Stomach (tissue), 9 donors: ENCODE data around the gene ZNF683. TPM values are rescaled to one million over a fixed set of nuclear protein-coding genes. Genes with fewer than 3 reads are reported as not detected.

Source experiments
- DNase-seq, 2 donors: peaks; one replicate each; pipeline versions ENCODE4 v3.0.0 to v3.0.0-alpha.2; 2013 to 2019
- H3K27ac ChIP-seq, 5 donors: fragments of 200-600 bp in 4 of 5; sonication (generic) in 4 of 5; one replicate each; pipeline ENCODE4 v1.5.1; 2013 to 2019; ENCODE audit warnings: mild to moderate bottlenecking in 1 of 5, moderate library complexity in 1 of 5
- H3K27me3 ChIP-seq, 3 donors: fragments of 200-600 bp; sonication (generic); one replicate each; pipeline ENCODE4 v1.5.1; 2017 to 2019; ENCODE audit warnings: mixed run types in 1 of 3
- H3K36me3 ChIP-seq, 4 donors: fragments of 200-600 bp; sonication (generic); 1 replicate in 3 of 4; 2 replicates in 1 of 4; pipeline ENCODE4 v1.5.1; 2016 to 2019
- H3K4me1 ChIP-seq, 4 donors: fragments of 200-600 bp; sonication (generic); one replicate each; pipeline ENCODE4 v1.5.1; 2016 to 2019
- H3K4me3 ChIP-seq, 4 donors: fragments of 200-600 bp; sonication (generic) in 3 of 4; one replicate each; pipeline ENCODE4 v1.5.1; 2016 to 2019; ENCODE audit warnings: mild to moderate bottlenecking in 1 of 4
- H3K9me3 ChIP-seq, 4 donors: fragments of 200-600 bp; sonication (generic); one replicate each; pipeline ENCODE4 v1.5.1; 2016 to 2019
- CTCF ChIP-seq, 7 experiments: fragments of 450-650 bp in 4 of 7; fragments of 200-600 bp in 3 of 7; sonication (generic) in 3 of 7; IDR thresholded peaks; one replicate each; pipeline ENCODE4 v1.5.1; 2016 to 2019; ENCODE audit warnings: antibody characterized with exemption in 7 of 7, control low read depth in 2 of 7, mild to moderate bottlenecking in 1 of 7
- EP300 ChIP-seq: sonication (generic); formaldehyde crosslinking; IDR thresholded peaks from one replicate; pipeline ENCODE4 v1.6.1; 2017; ENCODE audit warnings: antibody characterized with exemption
- POLR2A ChIP-seq, 4 donors: fragments of 450-650 bp; IDR thresholded peaks; one replicate each; pipeline ENCODE4 v1.6.1; 2016; ENCODE audit warnings: antibody characterized with exemption in 4 of 4, control low read depth in 2 of 4, mild to moderate bottlenecking in 1 of 4, moderate library complexity in 1 of 4
- POLR2AphosphoS5 ChIP-seq, 3 donors: sonication (generic); formaldehyde crosslinking; IDR thresholded peaks; one replicate each; pipeline ENCODE4 v1.6.1; 2016; ENCODE audit warnings: antibody characterized with exemption in 3 of 3
- WGBS, 5 donors: extraction: QIAGEN DNeasy Blood & Tissue Kit in 3 of 5; methylation state at CpG; one replicate each; pipeline versions ENCODE4 v1.1.5 to v1.1.7; 2013 to 2018; 5-methylcytosine and 5-hydroxymethylcytosine counted together
- intact Hi-C: fragments of 100-400 bp; cut with DNase I; formaldehyde crosslinking; loops from one replicate; pipeline ENCODE4 v1.15.1; 2023; ENCODE audit warnings: low total_unique reads
- polyA plus RNA-seq, 3 donors: library from polyadenylated mRNA; stranded (reverse); fragments of 200-250 nt; gene quantifications; one replicate each; pipeline ENCODE4 v1.2.3, GENCODE V29; 2013
- total RNA-seq, 5 donors: library from RNA; depleted of rRNA; stranded (reverse); fragments of >200 nt; gene quantifications; one replicate each; pipeline versions ENCODE4 v1.1.0 to v1.2.3, GENCODE V29; 2014 to 2016
- donor health status: healthy with polysubstance abuse.
- donor health status: Bipolar disorder and iron deficiency.
- donor health status: healthy.

The ZNF683 gene
- total and polyA plus RNA-seq, 8 donors, result 0.25 to 3.6 (median 0.90) TPM; not detected in 4

DNA sequence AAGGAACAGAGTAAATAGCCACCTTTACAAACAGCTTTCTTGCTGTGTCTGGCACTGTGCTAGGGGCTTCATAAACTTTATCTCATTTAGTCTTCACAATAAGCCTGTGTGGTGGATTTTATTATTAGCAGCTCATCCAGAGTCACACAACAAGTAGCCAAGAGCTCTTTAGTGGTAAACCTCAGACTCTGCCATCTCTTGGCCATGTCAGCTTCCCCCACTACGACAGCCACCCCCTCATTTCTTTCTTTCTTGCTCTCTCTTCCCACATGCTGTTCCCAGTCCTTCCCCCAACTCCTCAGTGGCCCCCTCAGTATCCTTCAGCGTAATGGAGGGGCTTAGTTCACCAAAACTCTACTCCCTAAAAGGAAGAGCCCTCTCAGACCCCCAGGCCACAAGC lies 1.2 kb upstream of the ZNF683 start:
- Histone ChIP-seq H3K27ac (no peak overlapping the region), H3K36me3 (no peaks in the 10 kb centered on the region), H3K4me1 (peaks cover 0 to 8% (median 4%) of the 10 kb centered on the region in 4 donors), H3K27me3 (peaks cover 0 to 29% (median 0%) of the 10 kb centered on the region in 3 donors), H3K4me3 (no peak overlapping the region), H3K9me3 (no peaks in the 10 kb centered on the region)
- intact Hi-C loops, result no loop called here
- no peak for DNase-seq
- no peak for TF ChIP-seq CTCF (IDR thresholded peaks at IDR 0.05)
- no peak for TF ChIP-seq POLR2AphosphoS5 (IDR thresholded peaks at IDR 0.05)
- no peak for TF ChIP-seq POLR2A (IDR thresholded peaks at IDR 0.05)
- no peak for TF ChIP-seq EP300
- 39 to 54% (median 47%) methylated on average over 2 of the region's 2 CpGs for WGBS, 5 donors

- Histone ChIP-seq H3K27me3 (peaks cover 0 to 32% (median 0%) of the 10 kb centered on the region in 3 donors), H3K4me1 (peaks cover 0 to 5% (median 4%) of the 10 kb centered on the region in 4 donors), H3K4me3 (no peak overlapping the region), H3K36me3 (no peaks in the 10 kb centered on the region), H3K9me3 (no peaks in the 10 kb centered on the region), H3K27ac (no peak overlapping the region)
- intact Hi-C loops, result no loop called here
- no peak for DNase-seq
- TF ChIP-seq CTCF (IDR thresholded peaks at IDR 0.05) (no peak), POLR2A (IDR thresholded peaks at IDR 0.05) (no peak), POLR2AphosphoS5 (IDR thresholded peaks at IDR 0.05) (no peak), EP300 (no peak)
- WGBS, 5 donors, result 51 to 72% (median 67%) methylated on average over 4 of the region's 4 CpGs
Observed at GRCh38 chr1:26373281-26373680, 731 bp upstream of the ZNF683 start.

- Histone ChIP-seq H3K27me3 (peaks cover 0 to 45% (median 4%) of the 10 kb centered on the region in 3 donors), H3K9me3 (no peaks in the 10 kb centered on the region), H3K4me1 (peaks cover 0 to 3% (median 0%) of the 10 kb centered on the region in 4 donors), H3K36me3 (no peaks in the 10 kb centered on the region), H3K4me3 (no peak overlapping the region), H3K27ac (no peak overlapping the region)
- no peak for DNase-seq
- no peak for TF ChIP-seq EP300
- no peak for TF ChIP-seq POLR2A (IDR thresholded peaks at IDR 0.05)
- TF ChIP-seq POLR2AphosphoS5 (IDR thresholded peaks at IDR 0.05), result no peak
- TF ChIP-seq CTCF (IDR thresholded peaks at IDR 0.05), result no peak
- 77 to 87% (median 84%) methylated on average over 5 of the region's 5 CpGs for WGBS, 5 donors
- intact Hi-C loops, result no loop called here
Observed at GRCh38 chr1:26372039-26372438, 511 bp downstream of the ZNF683 start.

- WGBS, 5 donors, result 45 to 62% (median 50%) methylated on average over 6 of the region's 6 CpGs
- Histone ChIP-seq H3K27ac (no peak overlapping the region), H3K36me3 (no peaks in the 10 kb centered on the region), H3K4me3 (peak overlapping the region in 1 of 4 donors; percentile 3), H3K9me3 (no peaks in the 10 kb centered on the region), H3K4me1 (peaks cover 0 to 3% (median 0%) of the 10 kb centered on the region in 4 donors), H3K27me3 (peaks cover 0 to 51% (median 4%) of the 10 kb centered on the region in 3 donors)
- TF ChIP-seq EP300 (no peak), POLR2A (IDR thresholded peaks at IDR 0.05) (no peak), CTCF (IDR thresholded peaks at IDR 0.05) (no peak), POLR2AphosphoS5 (IDR thresholded peaks at IDR 0.05) (no peak)
- no peak for DNase-seq
- intact Hi-C loops, result no loop called here
Observed at GRCh38 chr1:26370591-26371382, 1.8 kb downstream of the ZNF683 start.
